IPS DF 6.9 (cell line): ENCODE measurements around the gene MPP3.

Experiments
- DNase-seq: peaks from one replicate; pipeline ENCODE4 v3.0.0-alpha.2; 2013; ENCODE audit warnings: low read depth, low spot score
- H3K27ac ChIP-seq: one replicate; pipeline ENCODE4 v1.5.1; 2013; ENCODE audit warnings: low read length, control low read depth
- H3K27me3 ChIP-seq: 2 replicates; pipeline ENCODE4 v1.6.1; 2013; ENCODE audit warnings: mild to moderate bottlenecking, low read length; ENCODE audit not compliant: control insufficient read depth, insufficient read depth
- H3K36me3 ChIP-seq: 2 replicates; pipeline ENCODE4 v1.6.1; 2013; ENCODE audit warnings: low read length; ENCODE audit not compliant: control insufficient read depth, insufficient read depth
- H3K4me1 ChIP-seq: 2 replicates; pipeline ENCODE4 v1.6.1; 2013; ENCODE audit warnings: low read length; ENCODE audit not compliant: control insufficient read depth, insufficient read depth
- H3K4me3 ChIP-seq: 2 replicates; pipeline ENCODE4 v1.5.1; 2013; ENCODE audit warnings: mild to moderate bottlenecking, low read length
- H3K9me3 ChIP-seq: 2 replicates; pipeline ENCODE4 v1.6.1; 2013; ENCODE audit warnings: low read length, inconsistent platforms; ENCODE audit not compliant: control insufficient read depth, insufficient read depth
- WGBS: extraction: QIAGEN DNeasy Blood & Tissue Kit; methylation state at CpG from one replicate; pipeline ENCODE4 v1.1.7; 2013; ENCODE audit warnings: mixed read lengths, missing lambda C conversion rate; ENCODE audit not compliant: insufficient read length, insufficient coverage; 5-methylcytosine and 5-hydroxymethylcytosine counted together

The MPP3 gene

GRCh38 chr17:43860927-43861622, 28.1 kb upstream of the MPP3 start:
- H3K36me3 ChIP-seq: no peaks in the 10 kb centered on the region
- H3K27ac ChIP-seq: no peak overlapping the region
- no peak for DNase-seq
- H3K4me3 ChIP-seq: no peak overlapping the region
- no peaks in the 10 kb centered on the region for H3K27me3 ChIP-seq
- H3K4me1 ChIP-seq: no peaks in the 10 kb centered on the region
- H3K9me3 ChIP-seq: no peaks in the 10 kb centered on the region
- no CpG with 5 or more reads among the region's 9 CpGs for WGBS

- Histone ChIP-seq H3K27ac (no peak overlapping the region), H3K27me3 (no peaks in the 10 kb centered on the region), H3K9me3 (no peaks in the 10 kb centered on the region), H3K4me3 (no peak overlapping the region), H3K36me3 (no peaks in the 10 kb centered on the region), H3K4me1 (no peaks in the 10 kb centered on the region)
- no peak for DNase-seq
- WGBS: no CpG with 5 or more reads among the region's 12 CpGs
These were observed 27.3 kb upstream of the MPP3 start for GRCh38 chr17:43860077-43860725.

GRCh38 chr17:43857957-43858600, 25.1 kb upstream of the MPP3 start:
- no peak for DNase-seq
- Histone ChIP-seq H3K36me3 (no peaks in the 10 kb centered on the region), H3K27me3 (no peaks in the 10 kb centered on the region), H3K9me3 (no peaks in the 10 kb centered on the region), H3K4me3 (no peak overlapping the region), H3K27ac (no peak overlapping the region), H3K4me1 (no peaks in the 10 kb centered on the region)
- WGBS: no CpG with 5 or more reads among the region's 12 CpGs

- no CpG with 5 or more reads among the region's 5 CpGs for WGBS
- Histone ChIP-seq H3K27me3 (no peaks in the 10 kb centered on the region), H3K9me3 (no peaks in the 10 kb centered on the region), H3K4me1 (no peaks in the 10 kb centered on the region), H3K27ac (no peak overlapping the region), H3K36me3 (no peaks in the 10 kb centered on the region), H3K4me3 (no peak overlapping the region)
- DNase-seq: no peak
These were observed 24.2 kb upstream of the MPP3 start for GRCh38 chr17:43857141-43857540.

- Histone ChIP-seq H3K27ac (no peak overlapping the region), H3K4me3 (no peak overlapping the region), H3K27me3 (no peaks in the 10 kb centered on the region), H3K4me1 (no peaks in the 10 kb centered on the region), H3K9me3 (no peaks in the 10 kb centered on the region), H3K36me3 (no peaks in the 10 kb centered on the region)
- DNase-seq: no peak
- no CpG with 5 or more reads among the region's 3 CpGs for WGBS
These were observed 23.2 kb upstream of the MPP3 start for GRCh38 chr17:43856141-43856540.

- H3K27me3 ChIP-seq: no peaks in the 10 kb centered on the region
- H3K4me1 ChIP-seq: no peaks in the 10 kb centered on the region
- no CpG with 5 or more reads among the region's 9 CpGs for WGBS
- no peaks in the 10 kb centered on the region for H3K36me3 ChIP-seq
- H3K4me3 ChIP-seq: no peak overlapping the region
- no peaks in the 10 kb centered on the region for H3K9me3 ChIP-seq
- no peak for DNase-seq
- H3K27ac ChIP-seq: no peak overlapping the region
These were observed 22.1 kb upstream of the MPP3 start for GRCh38 chr17:43855061-43855460.

- Histone ChIP-seq H3K27me3 (no peaks in the 10 kb centered on the region), H3K27ac (no peak overlapping the region), H3K9me3 (no peaks in the 10 kb centered on the region), H3K4me3 (no peak overlapping the region), H3K4me1 (no peaks in the 10 kb centered on the region), H3K36me3 (no peaks in the 10 kb centered on the region)
- DNase-seq: no peak
- WGBS: no CpG with 5 or more reads among the region's 8 CpGs
These were observed 21.6 kb upstream of the MPP3 start for GRCh38 chr17:43854498-43854897.

- Histone ChIP-seq H3K27ac (no peak overlapping the region), H3K9me3 (no peaks in the 10 kb centered on the region), H3K4me3 (no peak overlapping the region), H3K4me1 (no peaks in the 10 kb centered on the region), H3K27me3 (no peaks in the 10 kb centered on the region), H3K36me3 (no peaks in the 10 kb centered on the region)
- no peak for DNase-seq
- WGBS: no CpG with 5 or more reads among the region's 7 CpGs
These were observed 20.6 kb upstream of the MPP3 start for GRCh38 chr17:43853546-43853945.

- Histone ChIP-seq H3K36me3 (no peaks in the 10 kb centered on the region), H3K27me3 (no peaks in the 10 kb centered on the region)
- WGBS: no CpG with 5 or more reads among the region's 8 CpGs
These were observed 19.6 kb upstream of the MPP3 start for GRCh38 chr17:43852571-43852970.

GRCh38 chr17:43849116-43849515, 16.2 kb upstream of the MPP3 start:
- Histone ChIP-seq H3K27ac (no peak overlapping the region), H3K4me1 (peaks cover 4% of the 10 kb centered on the region; the same call in 1 of the 2 replicates), H3K4me3 (no peak overlapping the region), H3K27me3 (no peaks in the 10 kb centered on the region), H3K9me3 (no peaks in the 10 kb centered on the region), H3K36me3 (no peaks in the 10 kb centered on the region)
- DNase-seq: no peak
- WGBS: no CpG with 5 or more reads among the region's 8 CpGs

More at GRCh38 chr17:43852571-43852970, 19.6 kb upstream of the MPP3 start:
- no peak for DNase-seq
- no peaks in the 10 kb centered on the region for H3K4me1 ChIP-seq
- no peak overlapping the region for H3K27ac ChIP-seq
- no peak overlapping the region for H3K4me3 ChIP-seq
- H3K9me3 ChIP-seq: no peaks in the 10 kb centered on the region
